ENCODE results near the gene SHC3.

SHC3 gene

GRCh38 chr9:89024727-89025126, 153.9 kb downstream of the SHC3 start:
- DNase-seq (ENCODE audit: low spot score): no peak

- DNase-seq (ENCODE audit: low spot score): no peak
Observed at GRCh38 chr9:89023740-89024139, 154.9 kb downstream of the SHC3 start.

- DNase-seq (ENCODE audit: low spot score): no peak
Observed at GRCh38 chr9:89022902-89023301, 155.7 kb downstream of the SHC3 start.

GRCh38 chr9:89022001-89022759, 156.4 kb downstream of the SHC3 start:
- no peak for DNase-seq (ENCODE audit: low spot score)

GRCh38 chr9:89021154-89021803, 157.3 kb downstream of the SHC3 start:
- DNase-seq (ENCODE audit: low spot score): no peak

GRCh38 chr9:89020754-89021153, 157.9 kb downstream of the SHC3 start:
- no peak for DNase-seq (ENCODE audit: low spot score)

- no peak for DNase-seq (ENCODE audit: low spot score)
Observed at GRCh38 chr9:89015336-89015735, 163.3 kb downstream of the SHC3 start.

- DNase-seq (ENCODE audit: low spot score): no peak
Observed at GRCh38 chr9:89014153-89014552, 164.5 kb downstream of the SHC3 start.

GRCh38 chr9:89013660-89014059, 165.0 kb downstream of the SHC3 start:
- DNase-seq (ENCODE audit: low spot score): no peak

GRCh38 chr9:89012294-89013042, 166.2 kb downstream of the SHC3 start:
- no peak for DNase-seq (ENCODE audit: low spot score)

- DNase-seq (ENCODE audit: low spot score): no peak
Observed at GRCh38 chr9:89011683-89012082, 166.9 kb downstream of the SHC3 start.

- DNase-seq (ENCODE audit: low spot score): no peak
Observed at GRCh38 chr9:89010526-89011111, 168.0 kb downstream of the SHC3 start.

- DNase-seq (ENCODE audit: low spot score): no peak
Observed at GRCh38 chr9:89010056-89010455, 168.6 kb downstream of the SHC3 start.

GRCh38 chr9:89009546-89009840, 169.1 kb downstream of the SHC3 start:
- DNase-seq (ENCODE audit: low spot score): no peak

GRCh38 chr9:89008744-89009545, 169.7 kb downstream of the SHC3 start:
- no peak for DNase-seq (ENCODE audit: low spot score)

GRCh38 chr9:89008055-89008743, 170.4 kb downstream of the SHC3 start:
- no peak for DNase-seq (ENCODE audit: low spot score)

GRCh38 chr9:89006996-89007967, 171.3 kb downstream of the SHC3 start:
- no peak for DNase-seq (ENCODE audit: low spot score)

- no peak for DNase-seq (ENCODE audit: low spot score)
Observed at GRCh38 chr9:89006267-89006666, 172.4 kb downstream of the SHC3 start.

- DNase-seq (ENCODE audit: low spot score): no peak
Observed at GRCh38 chr9:89005323-89005722, 173.3 kb downstream of the SHC3 start.

GRCh38 chr9:89002987-89003386, 175.6 kb downstream of the SHC3 start:
- no peak for DNase-seq (ENCODE audit: low spot score)

All from NAMALWA (cell line).